ENCODE results near the gene ST3GAL4.

Gene ST3GAL4

DNA sequence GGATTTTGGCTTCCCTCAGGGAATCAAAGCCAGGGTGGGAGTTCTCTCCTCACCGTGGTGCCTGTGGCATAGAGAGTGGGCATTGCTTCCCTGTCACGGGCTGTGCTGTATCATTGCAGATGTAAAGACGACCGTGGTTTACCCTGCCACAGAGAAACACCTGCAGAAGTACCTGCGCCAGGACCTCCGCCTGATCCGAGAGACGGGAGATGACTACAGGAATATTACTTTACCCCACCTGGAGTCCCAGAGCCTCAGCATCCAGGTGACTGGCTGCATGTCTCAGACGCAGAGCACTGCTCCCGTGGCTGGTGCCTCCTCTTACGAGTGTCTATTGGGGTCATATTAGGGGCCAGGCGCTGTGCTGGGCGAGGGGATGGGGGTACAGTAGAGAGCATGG is 24.2 kb upstream of the ST3GAL4 start:
- no peak for DNase-seq (ENCODE audit: low read depth)

DNA sequence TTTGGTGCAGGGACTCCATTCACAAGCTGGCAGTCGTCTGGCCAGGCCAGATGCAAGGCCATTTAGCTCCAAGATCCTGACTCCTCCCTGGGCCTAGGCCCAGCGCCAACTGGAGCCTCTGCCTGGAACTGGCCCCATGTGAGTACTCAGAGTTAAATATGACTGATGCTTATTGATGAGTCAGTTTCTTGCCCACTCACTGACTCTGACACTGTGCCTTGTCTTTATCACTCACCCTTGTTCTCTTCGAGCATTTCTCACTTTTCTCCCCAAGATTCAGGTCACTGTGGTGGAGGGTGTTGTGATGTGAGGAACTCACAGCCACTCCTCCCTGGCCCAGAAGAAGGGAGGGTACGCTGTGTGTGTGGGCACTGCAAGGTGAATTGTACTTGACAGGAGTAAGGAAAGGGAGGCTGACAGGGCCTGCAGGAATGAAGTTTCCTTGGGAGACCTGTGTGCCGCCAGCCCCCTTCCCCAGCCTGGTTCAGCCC is 23.2 kb upstream of the ST3GAL4 start:
- peak; percentile 90 for DNase-seq (ENCODE audit: low read depth)

DNA sequence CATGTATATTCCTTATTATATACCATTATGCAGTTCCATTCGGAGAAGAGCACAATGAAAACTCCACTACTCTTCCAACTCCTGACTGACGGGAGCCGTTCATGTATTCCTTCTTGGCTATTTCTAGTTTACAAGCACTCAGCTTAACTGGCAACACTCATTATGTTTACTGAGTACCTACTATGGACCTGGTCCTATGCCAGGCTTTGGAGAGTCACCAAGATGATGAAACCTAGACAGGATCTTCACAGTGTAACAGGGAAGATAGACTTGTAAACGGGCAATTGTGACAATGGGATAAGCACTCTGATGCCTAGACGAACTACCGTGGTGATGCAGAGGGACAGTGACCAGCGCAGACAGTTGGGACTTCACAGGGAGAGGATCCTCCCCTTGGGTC is 22.3 kb upstream of the ST3GAL4 start:
- DNase-seq (ENCODE audit: low read depth): no peak

DNA sequence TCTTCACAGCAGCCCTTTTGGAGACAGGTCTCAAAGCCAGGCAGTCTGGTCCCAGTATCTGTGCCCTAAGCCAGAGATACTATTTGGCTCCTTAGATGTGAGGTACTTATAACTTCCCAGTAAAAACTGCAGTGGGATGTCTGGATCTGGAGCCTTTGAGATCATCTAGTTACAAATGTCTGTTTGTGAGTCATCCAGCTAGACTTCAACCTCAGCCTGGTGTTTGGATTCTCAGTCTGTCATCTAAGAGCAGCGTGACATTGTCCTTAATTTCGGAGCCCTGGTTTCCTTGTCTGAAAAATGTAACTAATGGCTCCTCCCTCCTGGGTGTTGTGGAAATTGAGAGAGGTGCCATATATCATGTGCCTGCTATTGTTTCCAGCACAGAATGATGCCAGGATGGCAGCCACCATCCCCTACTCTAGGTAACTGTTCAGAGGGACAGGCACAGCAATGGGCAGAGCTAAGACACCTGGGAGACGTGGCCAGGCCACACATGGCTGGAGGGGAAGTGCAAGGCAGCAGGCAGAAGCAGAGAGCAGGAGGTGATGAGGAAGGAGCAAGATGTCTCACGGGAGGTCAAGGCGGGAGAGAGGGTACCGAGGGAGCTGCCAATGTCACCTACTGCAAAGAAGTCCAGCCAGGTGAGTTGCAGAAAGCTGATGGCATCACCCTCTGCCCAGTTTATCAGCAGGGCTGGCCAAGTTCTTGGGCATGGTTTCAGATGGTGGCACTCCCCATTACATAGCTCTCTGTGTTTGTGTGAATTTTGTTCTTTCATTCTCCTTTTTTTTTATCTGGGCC is 20.6 kb upstream of the ST3GAL4 start:
- DNase-seq (ENCODE audit: low read depth): no peak

DNA sequence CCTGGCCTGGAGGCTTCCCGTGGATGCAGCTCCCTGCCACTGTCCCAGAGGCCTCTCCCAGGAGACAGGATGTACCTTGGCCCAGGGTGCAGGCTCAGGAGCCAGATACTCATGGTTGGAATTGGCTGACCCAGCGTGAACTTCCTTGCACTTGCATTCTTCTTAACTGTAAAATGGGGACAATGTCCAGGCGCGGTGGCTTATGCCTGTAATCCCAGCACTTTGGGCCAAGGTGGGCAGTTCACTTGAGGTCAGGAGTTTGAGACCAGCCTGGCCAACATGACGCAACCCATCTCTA is 20.1 kb upstream of the ST3GAL4 start:
- DNase-seq (ENCODE audit: low read depth): no peak

DNA sequence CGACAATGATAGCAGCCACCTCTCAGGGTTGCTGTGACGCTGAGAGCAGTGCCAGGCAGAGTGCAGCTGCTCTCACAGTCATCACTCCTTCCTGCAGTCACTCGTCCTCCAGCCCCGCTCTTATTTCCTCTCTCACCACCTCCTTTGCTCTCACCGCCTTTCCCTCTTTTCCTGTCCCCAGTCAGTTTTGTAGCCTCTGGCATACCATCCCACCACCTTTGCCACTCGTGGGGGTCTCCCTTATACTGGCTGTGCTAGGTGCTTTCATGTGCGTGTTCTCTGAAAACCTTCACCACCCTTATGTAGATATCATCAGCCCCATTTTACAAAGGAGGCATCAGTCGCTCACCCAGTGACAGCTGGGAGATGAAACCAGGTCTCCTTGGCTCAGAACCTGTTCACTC is 19.3 kb upstream of the ST3GAL4 start:
- no peak for DNase-seq (ENCODE audit: low read depth)

DNA sequence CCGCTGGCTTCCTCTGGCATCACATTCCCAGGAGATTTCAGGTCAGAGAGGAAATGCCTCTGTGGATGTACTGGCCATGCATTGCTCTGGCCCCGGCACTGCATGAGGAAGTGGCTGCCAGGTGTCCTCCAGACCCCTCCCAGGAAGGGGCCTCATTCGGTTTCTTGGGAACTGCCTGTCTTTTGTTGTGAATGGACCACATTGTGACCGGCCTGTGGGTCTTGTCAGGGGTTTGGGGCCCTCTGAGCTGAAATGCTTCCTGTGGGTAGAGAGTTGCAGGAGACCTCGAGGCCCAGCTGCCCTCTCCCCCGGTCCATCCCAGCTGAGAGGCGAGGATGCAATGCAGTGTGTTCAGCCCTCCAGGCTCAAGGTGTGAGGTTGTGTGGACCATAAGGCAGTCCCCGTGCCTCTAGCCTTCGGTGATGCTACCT is 18.8 kb upstream of the ST3GAL4 start:
- DNase-seq (ENCODE audit: low read depth): no peak

DNA sequence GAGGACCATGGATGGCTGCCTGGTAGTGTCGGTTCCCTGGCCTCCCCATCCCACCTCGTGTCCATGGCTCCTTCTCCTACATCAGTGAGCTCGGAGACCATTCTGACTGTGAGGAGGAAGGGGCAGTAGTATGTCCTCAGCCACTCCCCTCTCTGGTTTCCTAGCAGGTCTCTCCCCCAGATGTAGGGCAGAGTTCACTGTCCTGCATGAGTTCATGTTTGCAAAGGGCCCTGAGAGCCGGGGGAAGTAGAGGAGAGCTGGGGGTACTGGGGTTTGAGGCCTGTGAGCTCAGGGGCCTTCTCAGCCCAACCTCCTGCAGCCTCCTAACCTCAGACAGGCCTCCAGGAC is 18.4 kb upstream of the ST3GAL4 start:
- DNase-seq (ENCODE audit: low read depth): no peak

DNA sequence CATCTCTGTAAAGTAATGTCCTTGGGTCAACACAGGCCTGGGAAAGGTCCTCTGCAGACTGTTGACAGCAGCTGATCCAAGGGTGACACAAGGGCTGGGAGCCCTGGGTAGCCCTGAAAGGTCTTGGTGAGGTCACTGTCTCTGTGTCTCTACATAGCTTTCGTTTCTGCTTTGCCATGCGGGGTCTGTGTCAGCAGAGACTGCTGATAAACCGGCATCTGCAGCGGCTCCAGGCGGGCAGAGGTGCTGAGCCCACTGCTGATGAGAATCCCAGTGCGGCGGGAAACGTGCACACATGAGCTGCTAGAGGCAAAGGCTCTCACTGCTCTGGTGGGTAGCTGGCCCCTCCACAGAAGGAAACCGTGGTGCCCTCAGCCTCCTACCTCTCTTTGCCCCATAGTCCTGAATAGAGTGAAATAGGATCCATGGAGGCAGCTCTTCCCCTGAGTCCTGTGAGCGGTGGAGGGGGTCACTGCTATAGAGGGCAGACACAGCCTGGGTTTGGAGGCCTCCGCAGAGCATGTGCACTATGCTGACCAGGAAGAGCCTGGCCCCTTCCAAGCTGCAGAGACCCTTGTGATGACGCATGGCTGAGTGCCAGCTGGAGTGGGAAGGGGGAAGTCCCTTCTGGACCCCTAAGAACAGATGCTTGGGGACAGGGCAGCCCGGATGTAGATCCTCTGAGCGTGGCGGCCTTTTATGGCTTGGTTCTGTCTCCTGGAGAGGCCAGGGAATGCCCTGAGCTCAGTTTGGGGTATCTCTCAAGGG is 17.8 kb upstream of the ST3GAL4 start:
- DNase-seq (ENCODE audit: low read depth): no peak

DNA sequence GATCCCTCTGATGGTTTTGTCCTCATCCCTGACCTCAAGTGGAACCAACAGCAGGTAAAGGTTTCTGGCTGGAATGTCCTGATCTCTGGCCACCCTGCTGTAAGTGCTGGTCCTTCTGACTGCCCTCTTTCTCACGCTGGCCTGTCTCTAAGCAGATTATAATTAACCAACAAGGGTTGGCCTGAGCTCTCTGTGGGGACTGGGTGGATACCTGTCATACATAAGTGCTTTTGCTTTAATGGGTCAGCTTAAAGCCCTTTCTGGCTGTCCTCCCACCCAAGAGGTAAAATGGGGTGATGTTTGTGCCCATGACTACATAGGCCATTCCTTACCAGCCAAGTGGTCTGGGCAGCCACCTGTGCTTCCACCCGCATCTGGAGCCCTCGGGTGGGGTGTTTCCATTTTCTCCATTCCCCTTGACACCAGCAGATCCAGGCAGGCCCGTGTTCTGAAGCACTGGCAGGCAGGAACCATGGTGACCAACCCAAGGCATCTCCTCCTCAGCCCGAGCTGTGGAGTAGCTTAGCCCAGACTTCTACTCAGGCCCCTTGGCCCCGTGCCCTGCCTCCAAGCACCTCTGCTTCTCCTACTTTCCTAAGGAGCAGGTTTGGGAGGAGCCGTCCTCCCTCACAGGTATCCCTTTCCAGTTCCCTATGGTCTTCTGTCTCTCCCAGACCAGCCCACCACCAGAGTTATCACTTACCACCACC is 17.0 kb upstream of the ST3GAL4 start:
- no peak for DNase-seq (ENCODE audit: low read depth)

DNA sequence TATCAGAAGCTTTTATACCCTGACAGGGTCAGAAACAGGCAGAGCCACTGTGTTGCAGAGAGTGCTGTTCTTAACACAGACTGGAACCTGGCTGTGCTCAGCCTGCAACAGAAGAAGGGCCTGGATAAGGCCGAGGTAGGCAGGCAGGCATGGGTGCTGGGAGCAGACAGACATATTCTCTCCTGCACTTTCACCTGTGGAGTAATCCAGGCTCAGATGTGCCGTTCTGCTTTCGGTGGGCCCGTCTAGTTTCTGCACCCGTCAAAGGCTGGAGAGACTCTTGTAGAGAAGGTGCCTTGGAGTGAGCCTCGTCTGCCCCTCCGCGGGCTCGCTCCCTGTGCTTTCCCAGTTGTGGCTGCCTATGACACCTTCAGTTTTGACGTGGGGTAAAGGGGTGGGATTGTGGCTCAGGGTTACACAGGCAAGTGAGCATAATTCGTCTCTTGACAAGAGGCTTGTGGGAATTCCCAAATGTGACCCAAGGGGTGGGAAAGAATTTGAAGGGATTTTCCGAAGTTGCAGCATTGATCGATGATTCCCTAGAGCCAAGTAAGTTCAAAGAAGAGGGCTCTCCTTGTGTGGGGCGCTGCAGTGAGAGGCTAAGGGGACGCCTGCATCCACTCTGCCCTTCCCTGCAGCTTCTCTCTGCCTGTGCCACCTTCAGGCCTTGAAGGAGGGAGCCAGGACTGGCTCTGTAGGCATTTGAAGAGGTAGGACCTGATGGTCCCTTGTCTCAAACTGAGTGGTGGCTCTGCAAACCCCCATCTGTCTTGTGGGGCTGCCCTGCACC is 16.2 kb upstream of the ST3GAL4 start:
- no peak for DNase-seq (ENCODE audit: low read depth)

DNA sequence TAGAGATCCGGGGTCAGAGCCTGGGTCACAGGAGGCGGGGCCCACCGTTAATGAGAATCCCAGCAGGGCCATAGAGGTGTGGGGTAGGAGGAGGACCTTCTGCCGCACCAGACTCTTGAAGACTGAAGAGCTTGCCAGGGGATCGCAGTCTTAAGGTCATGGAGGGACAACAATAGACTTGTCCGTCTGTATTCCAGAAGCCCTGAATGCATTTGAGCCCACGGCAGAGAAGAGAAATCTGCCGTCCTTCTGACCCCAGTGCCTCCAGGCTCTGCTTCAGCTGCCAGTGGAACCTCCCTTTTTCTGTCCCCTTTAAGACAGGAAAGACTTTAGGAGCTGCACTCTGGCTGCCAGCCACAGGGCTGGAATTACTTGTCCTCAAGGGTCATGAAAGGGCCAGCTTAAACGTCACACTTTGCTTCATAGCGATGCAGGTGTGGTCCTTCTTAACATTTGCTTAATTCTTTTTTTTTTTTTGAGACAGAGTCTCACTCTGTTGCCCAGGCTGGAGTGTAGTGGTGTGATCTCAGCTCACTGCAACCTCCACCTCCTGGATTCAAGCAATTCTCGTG is 15.5 kb upstream of the ST3GAL4 start:
- no peak for DNase-seq (ENCODE audit: low read depth)

DNA sequence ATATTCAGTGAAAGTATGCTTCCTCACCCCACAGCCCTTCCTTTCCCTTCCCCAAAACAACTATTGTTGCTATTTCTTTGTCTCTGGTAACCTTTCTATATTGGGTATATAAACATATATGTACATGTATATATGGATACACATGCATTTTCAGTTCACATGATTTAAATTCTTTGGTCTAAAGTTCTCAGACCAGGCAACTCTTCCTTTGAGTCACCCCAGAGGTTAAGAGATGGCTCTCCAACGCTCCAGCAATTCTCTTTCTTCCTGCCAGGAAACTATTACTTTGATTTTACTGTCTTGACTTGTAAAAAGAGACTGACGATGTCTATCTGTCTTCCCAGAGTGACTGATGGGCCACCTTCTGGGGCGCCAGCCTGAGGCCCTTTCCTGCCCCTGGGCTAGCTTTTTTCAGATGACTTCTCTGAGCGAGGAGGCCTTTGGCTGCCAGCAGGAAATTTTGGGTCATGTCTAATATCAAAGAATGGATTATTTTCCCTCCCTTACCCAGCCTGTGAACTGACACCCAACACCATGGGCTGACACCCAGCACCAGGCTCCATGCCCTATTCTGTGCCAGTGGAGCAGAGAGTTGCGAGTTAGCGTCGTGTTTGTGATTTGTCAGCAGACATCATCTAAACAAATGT is 14.4 kb upstream of the ST3GAL4 start:
- DNase-seq (ENCODE audit: low read depth): no peak

DNA sequence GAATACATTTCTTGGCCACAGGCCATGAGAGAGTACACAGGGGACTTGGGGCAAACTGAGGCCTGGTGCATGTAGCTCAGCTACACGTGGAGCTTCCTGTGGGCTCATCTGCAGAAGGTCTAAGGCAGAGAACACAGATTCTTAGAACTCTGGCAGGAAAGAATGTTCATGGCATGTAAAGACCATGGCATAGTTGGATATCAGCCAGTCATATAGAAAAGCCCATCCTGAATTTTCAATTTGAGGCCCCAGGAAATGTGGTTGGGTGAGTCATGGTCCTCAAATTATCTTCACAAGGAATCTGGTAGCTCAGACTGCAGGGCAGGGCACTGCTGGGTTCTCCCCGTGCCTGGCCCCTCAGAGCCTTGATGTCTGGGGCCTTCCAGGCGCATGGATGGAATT is 13.7 kb upstream of the ST3GAL4 start:
- no peak for DNase-seq (ENCODE audit: low read depth)

DNA sequence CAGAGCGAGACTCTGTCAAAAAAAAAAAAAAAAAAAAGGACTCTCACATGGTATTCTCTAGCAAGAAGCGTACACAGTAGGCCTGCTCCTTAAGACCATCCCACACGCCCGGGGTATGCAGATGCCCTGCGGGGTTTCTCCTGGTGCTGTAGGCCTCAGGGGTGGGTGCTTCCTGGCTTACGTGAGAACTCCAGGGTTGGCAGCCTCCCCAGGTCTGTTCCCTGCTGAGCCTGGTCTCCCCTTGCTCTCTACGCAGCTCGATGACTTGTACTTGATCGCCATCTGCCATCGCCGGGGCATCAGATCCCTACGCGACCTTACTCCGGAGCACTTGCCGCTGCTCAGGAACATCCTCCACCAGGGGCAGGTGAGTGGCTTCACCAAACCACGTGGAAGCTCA is 12.4 kb upstream of the ST3GAL4 start:
- DNase-seq (ENCODE audit: low read depth): no peak

DNA sequence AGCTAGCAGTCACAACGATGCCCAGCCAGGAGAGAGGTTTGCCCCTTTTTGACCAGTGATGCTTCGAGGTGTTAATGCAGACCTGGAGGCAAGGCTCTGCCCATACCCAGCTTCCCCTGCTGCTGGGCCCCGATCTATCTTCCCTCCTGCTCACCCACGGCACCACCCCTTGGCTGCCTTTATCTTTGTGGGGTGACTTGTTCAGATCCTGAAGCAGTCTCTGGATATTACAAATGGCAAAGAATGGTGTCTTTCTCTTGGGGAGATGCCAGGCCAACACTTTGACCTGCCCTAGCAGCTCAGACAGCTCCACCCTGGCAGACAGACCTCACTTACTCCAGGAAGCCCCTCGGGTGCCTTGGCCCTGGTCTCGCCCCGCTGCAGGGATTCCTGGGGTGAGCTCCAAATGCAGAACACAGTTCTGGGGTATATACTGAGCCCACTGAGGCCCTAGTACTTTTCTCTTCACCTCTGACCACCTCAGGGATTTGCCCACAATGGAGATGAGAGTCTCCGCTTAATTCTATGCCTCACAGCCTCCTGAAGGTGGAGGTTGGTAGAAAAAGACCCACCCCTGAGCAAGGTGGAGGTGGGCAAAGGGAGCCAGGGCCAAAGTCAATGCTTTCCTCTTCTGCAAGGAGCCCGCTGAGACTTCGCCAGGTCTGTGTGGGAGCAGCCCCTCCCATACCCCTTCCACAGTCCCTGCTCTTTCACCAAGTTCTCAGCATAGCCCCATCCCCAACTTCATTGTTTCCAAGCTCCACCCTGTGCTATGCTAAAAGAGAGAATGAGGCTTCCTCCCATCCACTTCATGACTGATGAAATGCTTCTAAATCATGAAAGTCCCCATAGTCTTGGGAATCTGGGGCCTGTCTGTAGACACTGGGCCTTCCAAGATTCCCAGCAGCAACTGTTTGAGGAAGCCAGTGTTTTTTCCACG is 11.1 kb upstream of the ST3GAL4 start:
- DNase-seq (ENCODE audit: low read depth): no peak

DNA sequence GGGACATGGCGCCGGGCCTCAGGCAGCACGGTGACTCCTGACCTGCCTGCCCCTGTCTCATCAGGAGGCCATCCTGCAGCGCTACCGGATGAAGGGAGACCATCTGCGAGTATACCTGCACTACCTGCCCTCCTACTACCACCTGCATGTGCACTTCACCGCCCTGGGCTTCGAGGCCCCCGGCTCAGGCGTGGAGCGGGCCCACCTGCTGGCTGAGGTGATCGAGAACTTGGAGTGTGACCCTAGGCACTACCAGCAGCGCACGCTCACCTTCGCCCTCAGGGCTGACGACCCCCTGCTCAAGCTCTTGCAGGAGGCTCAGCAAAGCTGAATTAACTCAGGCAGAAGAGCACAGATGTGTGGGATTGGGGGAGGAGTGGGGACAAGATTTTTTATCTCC is 10.2 kb upstream of the ST3GAL4 start:
- DNase-seq (ENCODE audit: low read depth): no peak

DNA sequence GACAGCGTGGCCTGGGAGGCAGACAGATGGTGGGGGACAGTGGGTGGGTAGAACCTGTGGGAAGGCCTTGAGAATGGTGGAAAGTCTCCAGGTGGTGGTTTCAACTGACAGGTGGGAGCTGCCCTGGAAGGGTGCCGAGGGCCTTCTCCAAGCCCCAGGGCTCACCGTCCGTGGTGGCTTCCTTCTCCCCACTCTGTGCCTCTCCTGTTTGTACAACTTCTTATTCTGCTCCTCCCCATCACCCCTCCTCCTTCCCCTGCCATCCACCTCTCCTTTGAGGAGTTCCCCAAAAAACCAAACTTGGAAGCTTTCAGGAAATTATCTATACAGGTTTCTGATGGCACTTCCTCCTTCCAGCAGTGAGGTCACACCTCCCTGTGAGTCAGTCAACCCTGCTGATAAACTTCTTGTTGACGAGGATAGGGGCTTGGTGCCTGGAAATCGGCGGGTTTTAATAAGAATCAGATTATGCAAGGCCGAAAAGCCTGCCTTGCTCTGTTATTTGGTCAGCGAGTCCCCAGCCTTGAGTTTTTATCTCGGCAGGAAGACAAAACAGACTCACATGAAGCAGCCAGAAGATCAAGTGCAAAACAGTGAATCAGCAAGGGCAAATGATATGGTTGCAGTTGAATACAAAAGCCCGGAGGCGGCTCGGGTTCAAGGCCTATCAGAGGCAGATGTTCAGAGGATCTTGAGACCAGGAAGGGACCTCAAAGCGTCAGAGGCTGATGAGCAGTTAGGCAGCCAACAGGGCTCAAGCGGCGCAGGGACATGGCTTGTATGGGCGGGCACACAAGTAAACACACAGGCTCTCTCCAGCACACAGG is 9.5 kb upstream of the ST3GAL4 start:
- no peak for DNase-seq (ENCODE audit: low read depth)

DNA sequence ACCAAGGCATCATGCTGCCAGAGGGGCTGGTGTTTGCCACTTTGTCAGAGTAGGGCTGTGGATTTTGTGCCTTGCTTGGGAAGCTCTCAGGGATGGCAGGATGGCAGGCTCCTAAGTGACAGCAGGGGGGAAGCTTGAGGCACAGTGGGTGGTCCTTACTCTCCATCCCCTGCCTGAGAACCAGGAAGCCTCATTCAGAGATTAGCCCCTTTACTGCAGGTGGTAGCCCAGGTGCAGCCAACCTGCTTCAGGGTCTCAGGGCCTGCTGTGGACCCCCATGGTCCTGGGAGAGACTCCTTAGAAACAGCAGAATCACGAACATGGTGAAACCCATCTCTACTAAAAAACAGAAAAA is 8.9 kb upstream of the ST3GAL4 start:
- no peak for DNase-seq (ENCODE audit: low read depth)

Measured in stromal cell of bone marrow (primary cell).